HCT116 (cell line): ENCODE measurements around the gene CACNA1G. TPM values are rescaled to one million over a fixed set of nuclear protein-coding genes. Genes with fewer than 3 reads are reported as not detected.

Experiments
- ATAC-seq: fragments of 200-7000 bp; cut with Tn5 transposase; 2 replicates; pipeline ENCODE4 v1.9.1; 2020; ENCODE audit warnings: mild to moderate bottlenecking, moderate library complexity
- BruUV-seq: library from RNA; stranded (reverse); fragments of 400-500 nt; replicated peaks from 2 replicates; lab custom pipeline; 2021; lab: Mats Ljungman, UMichigan
- CTCF ChIA-PET: fragments of 300-600 bp; sonication (Branson Sonifier 250); formaldehyde crosslinking; loops from one replicate; lab custom pipeline; 2021; ENCODE audit warnings: antibody characterized with exemption; lab: Charles Lee
- POLR2A ChIA-PET: fragments of 300-600, 350-600 bp; sonication (Branson Sonifier 250); formaldehyde crosslinking; loops from one replicate; lab custom pipeline; 2021; ENCODE audit warnings: antibody characterized with exemption; lab: Charles Lee
- RAD21 ChIA-PET, 2 experiments: fragments of 300-600 bp; sonication (Branson Sonifier 250); formaldehyde crosslinking; loops; one replicate each; lab custom pipeline; 2023; ENCODE audit warnings: low total read pairs in 2 of 2; ENCODE audit not compliant: uncharacterized antibody in 2 of 2, unreplicated experiment in 2 of 2, low non-redundant PET in 1 of 2; lab: Charles Lee
- DNase-seq: peaks from one replicate; pipeline ENCODE4 v3.0.0-alpha.2; 2010; ENCODE audit warnings: low read depth, low spot score
- H2AFZ ChIP-seq: fragments of 200-600 bp; shearing (Covaris generic), sonication (generic); 2 replicates; pipeline ENCODE4 v1.6.1; 2017; ENCODE audit warnings: low read depth, mixed run types, mixed read lengths, antibody characterized with exemption, low read length; ENCODE audit not compliant: poor library complexity, severe bottlenecking
- H3K27ac ChIP-seq: 2 replicates; pipeline ENCODE4 v1.5.1; 2012; ENCODE audit warnings: low read depth, low read length
- H3K27me3 ChIP-seq: fragments of 200-600 bp; sonication (generic); 2 replicates; pipeline ENCODE4 v1.6.1; 2016; ENCODE audit warnings: mixed run types, low read length, mixed read lengths; ENCODE audit not compliant: insufficient read depth
- H3K36me3 ChIP-seq, 2 experiments: fragments of 200-500 bp in 1 of 2; fragments of 200-600 bp in 1 of 2; sonication (Bioruptor generic) in 1 of 2; sonication (generic) in 1 of 2; 2 replicates each; pipeline versions ENCODE4 v1.5.1 to v1.6.1; 2014 to 2016; ENCODE audit warnings: low read length in 2 of 2, inconsistent platforms in 1 of 2, mixed read lengths in 1 of 2, mixed run types in 1 of 2; ENCODE audit not compliant: insufficient read depth in 2 of 2, control insufficient read depth in 1 of 2
- H3K4me1 ChIP-seq, 2 experiments: fragments of 200-600 bp in 1 of 2; sonication (generic) in 1 of 2; 2 replicates each; pipeline versions ENCODE4 v1.5.1 to v1.6.1; 2012 to 2017; ENCODE audit warnings: low read length in 2 of 2, inconsistent platforms in 1 of 2, mild to moderate bottlenecking in 1 of 2, mixed read lengths in 1 of 2, mixed run types in 1 of 2, moderate library complexity in 1 of 2; ENCODE audit not compliant: insufficient read depth in 2 of 2, control insufficient read depth in 1 of 2
- H3K4me2 ChIP-seq: fragments of 200-600 bp; sonication (generic); 2 replicates; pipeline ENCODE4 v1.6.1; 2017; ENCODE audit warnings: mixed run types, low read length, mixed read lengths
- H3K4me3 ChIP-seq, 2 experiments: fragments of 200-600 bp in 1 of 2; sonication (generic) in 1 of 2; replicated peaks in 1 of 2; 2 replicates each; pipeline ENCODE4 v1.5.1; 2011 to 2016; ENCODE audit warnings: low read length in 2 of 2, control low read depth in 1 of 2, low read depth in 1 of 2, mild to moderate bottlenecking in 1 of 2, mixed read lengths in 1 of 2, mixed run types in 1 of 2
- H3K79me2 ChIP-seq: fragments of 200-600 bp; sonication (generic); 2 replicates; pipeline ENCODE4 v1.6.1; 2017; ENCODE audit warnings: mild to moderate bottlenecking, mixed run types, low read length, moderate library complexity, mixed read lengths; ENCODE audit not compliant: insufficient read depth
- H3K9ac ChIP-seq: fragments of 200-600 bp; sonication (generic); 2 replicates; pipeline ENCODE4 v1.6.1; 2016; ENCODE audit warnings: low read length, mixed read lengths
- H3K9me2 ChIP-seq: fragments of 200-600 bp; sonication (generic), shearing (Covaris generic); 2 replicates; pipeline ENCODE4 v1.6.1; 2017; ENCODE audit warnings: mixed run types, mild to moderate bottlenecking, moderate library complexity; ENCODE audit not compliant: insufficient read depth
- H3K9me3 ChIP-seq, 2 experiments: fragments of 200-500 bp in 1 of 2; fragments of 200-600 bp in 1 of 2; sonication (Bioruptor generic) in 1 of 2; sonication (generic) in 1 of 2; 2 replicates each; pipeline ENCODE4 v1.6.1; 2014 to 2017; ENCODE audit warnings: low read length in 2 of 2, mixed read lengths in 2 of 2, inconsistent platforms in 1 of 2, low read depth in 1 of 2, mild to moderate bottlenecking in 1 of 2, mixed run types in 1 of 2, moderate library complexity in 1 of 2; ENCODE audit not compliant: control insufficient read depth in 1 of 2, insufficient read depth in 1 of 2
- H4K20me1 ChIP-seq: fragments of 200-600 bp; sonication (generic), shearing (Covaris generic); 2 replicates; pipeline ENCODE4 v1.6.1; 2017; ENCODE audit warnings: mixed run types, mild to moderate bottlenecking, moderate library complexity; ENCODE audit not compliant: insufficient read depth
- CEBPB ChIP-seq: IDR thresholded peaks from 2 replicates; pipeline ENCODE4 v1.6.1; 2012; ENCODE audit warnings: low read depth
- EGR1 ChIP-seq: IDR thresholded peaks from 2 replicates; pipeline ENCODE4 v1.6.1; 2012; ENCODE audit warnings: low read depth
- ELF1 ChIP-seq: IDR thresholded peaks from 2 replicates; pipeline ENCODE4 v1.6.1; 2012; ENCODE audit warnings: low read depth, borderline replicate concordance
- EZH2 ChIP-seq: fragments of 200-600 bp; sonication (generic); IDR thresholded peaks from 2 replicates; pipeline ENCODE4 v1.6.1; 2017; ENCODE audit warnings: antibody characterized with exemption, mixed run types
- EZH2phosphoT487 ChIP-seq: fragments of 200-600 bp; IDR thresholded peaks from 2 replicates; pipeline ENCODE4 v1.6.1; 2018; ENCODE audit warnings: antibody characterized with exemption, borderline replicate concordance
- FOSL1 ChIP-seq: IDR thresholded peaks from 2 replicates; pipeline ENCODE4 v1.6.1; 2012; ENCODE audit warnings: low read depth
- JUND ChIP-seq: IDR thresholded peaks from 2 replicates; pipeline ENCODE4 v1.6.1; 2012
- MAX ChIP-seq: IDR thresholded peaks from 2 replicates; pipeline ENCODE4 v1.6.1; 2012
- POLR2A ChIP-seq: IDR thresholded peaks from 2 replicates; pipeline ENCODE4 v1.7.0; 2011; ENCODE audit warnings: borderline replicate concordance; ENCODE audit not compliant: insufficient read depth, insufficient read length; ENCODE audit errors: extremely low read depth
- POLR2AphosphoS5 ChIP-seq: IDR thresholded peaks from 2 replicates; pipeline ENCODE4 v1.6.1; 2011; ENCODE audit warnings: mild to moderate bottlenecking, low read depth, low read length, moderate library complexity
- REST ChIP-seq: IDR thresholded peaks from 2 replicates; pipeline ENCODE4 v1.6.1; 2012; ENCODE audit warnings: low read depth
- SRF ChIP-seq: IDR thresholded peaks from 2 replicates; pipeline ENCODE4 v1.6.1; 2012; ENCODE audit warnings: low read depth
- YY1 ChIP-seq: IDR thresholded peaks from 2 replicates; pipeline ENCODE4 v1.6.1; 2011; ENCODE audit warnings: low read length, low read depth, moderate library complexity, mild to moderate bottlenecking; ENCODE audit not compliant: insufficient replicate concordance; ENCODE audit errors: extremely low read depth
- ZFX ChIP-seq: fragments of 450-650 bp; IDR thresholded peaks from 2 replicates; pipeline ENCODE4 v1.6.1; 2017
- intact Hi-C: fragments of 100-400 bp; cut with micrococcal nuclease; formaldehyde crosslinking; loops from 2 replicates; pipeline ENCODE4 v1.10.0; 2022
- total RNA-seq: library from RNA; stranded (reverse); gene quantifications from one replicate; pipeline ENCODE4 v1.2.1, GENCODE V29; 2021; ENCODE audit not compliant: unreplicated experiment
- TF ChIP-seq, protein P1 (sequence below), 3 experiments: fragments of 200-600 bp in 1 of 3; sonication (generic) in 1 of 3; IDR thresholded peaks in 2 of 3; conservative IDR thresholded peaks in 1 of 3; 2 replicates each; pipeline ENCODE4 v1.5.1; 2012 to 2017; ENCODE audit warnings: low read depth in 2 of 3, low read length in 2 of 3, antibody characterized with exemption in 1 of 3, borderline replicate concordance in 1 of 3, control low read depth in 1 of 3, mild to moderate bottlenecking in 1 of 3, mixed read lengths in 1 of 3, mixed run types in 1 of 3, moderate library complexity in 1 of 3; ENCODE audit not compliant: insufficient read depth in 1 of 3
- TF ChIP-seq, protein P2 (sequence below): IDR thresholded peaks from 2 replicates; pipeline ENCODE4 v1.6.1; 2011; ENCODE audit warnings: mild to moderate bottlenecking, low read length, moderate library complexity; ENCODE audit not compliant: insufficient replicate concordance; ENCODE audit errors: extremely low read depth

The CACNA1G gene
- total RNA-seq, 1 experiment from 2014 or later, result 3.4 TPM

DNA sequence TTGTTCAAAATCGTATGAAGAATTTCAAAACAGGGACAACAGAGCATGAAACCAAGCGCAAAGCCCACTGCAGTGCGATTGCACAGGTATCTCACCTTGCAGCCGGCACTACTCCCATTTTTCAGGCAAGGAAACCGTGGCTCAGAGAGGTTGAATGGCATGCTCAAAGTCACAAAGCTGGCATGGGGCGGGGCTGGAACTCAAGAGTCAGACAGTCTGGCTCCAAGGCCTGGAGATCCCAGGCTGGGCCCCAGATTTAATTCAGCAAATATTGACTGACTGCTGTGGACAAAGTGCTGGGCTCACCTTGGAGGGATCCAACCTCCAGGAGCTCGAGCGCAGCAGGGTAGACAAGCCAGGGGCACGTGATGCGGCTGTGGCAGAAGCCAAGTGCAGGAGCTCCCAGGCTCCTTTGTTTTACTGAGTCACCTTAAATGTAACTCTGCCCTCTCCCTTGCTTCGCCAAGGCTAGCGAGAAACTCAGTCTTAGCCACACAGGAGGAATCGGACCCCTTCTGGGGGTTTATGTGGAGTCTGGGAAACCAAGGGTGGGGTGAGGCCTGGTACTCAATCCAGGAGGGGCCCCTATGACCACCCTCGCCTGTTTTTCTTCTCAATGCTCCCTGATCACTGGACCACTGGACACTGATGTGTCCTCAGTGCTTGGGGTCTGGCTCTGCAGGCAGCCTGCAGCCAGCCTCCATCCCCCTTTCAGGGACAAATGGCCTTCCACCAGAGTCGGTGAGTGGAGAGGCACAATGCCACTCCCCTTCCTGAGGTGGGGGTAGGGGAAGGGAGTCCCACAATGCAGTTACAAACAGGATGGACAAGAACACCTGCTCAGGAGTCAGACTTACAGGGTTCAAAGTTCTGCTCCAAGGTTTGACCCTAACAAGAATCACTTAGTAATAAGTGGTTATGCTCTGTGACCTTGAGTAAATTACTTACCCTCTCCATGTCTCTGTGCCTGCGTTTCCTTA is 17.4 kb upstream of the CACNA1G start:
- ATAC-seq (peak; percentile 31), DNase-seq (no peak)
- CTCF ChIA-PET, result interaction anchor here (0.9 to 2.1 kb wide), 13 partner anchors 8 to 343 kb away, joined by 3 to 11 read pairs (median 5); partner anchors contain the start of genes CACNA1G and EPN3
- H3K27ac ChIP-seq, result peak overlapping the region; percentile 71
- peaks cover 47 to 77% of the 10 kb centered on the region in 2 experiments for H3K4me1 ChIP-seq
- H3K9ac ChIP-seq, result peak overlapping the region; percentile 80
- RAD21 ChIA-PET, result interaction anchor here (0.7 to 0.9 kb wide), 2 partner anchors 60 to 83 kb away, joined by 3 to 4 read pairs; no protein-coding TSS in a partner anchor
- POLR2A ChIA-PET, result interaction anchor here (0.7 to 2.1 kb wide), 10 partner anchors 10 to 323 kb away, joined by 3 to 12 read pairs (median 4); partner anchors contain the start of genes LUC7L3, RSAD1 and TOB1
- no TSS peak for BruUV-seq
- H4K20me1 ChIP-seq, result no peaks in the 10 kb centered on the region
- no peak overlapping the region for H2AFZ ChIP-seq
- intact Hi-C loops, result loop anchor here (1.0 to 10.0 kb wide), 2 partner anchors 61 to 612 kb away; partner anchors contain the start of gene NME1
- peak overlapping the region; percentile 92 for H3K4me2 ChIP-seq
- H3K9me3 ChIP-seq, result no peaks in the 10 kb centered on the region
- no peaks in the 10 kb centered on the region; the same call in 1 of the 2 replicates for H3K79me2 ChIP-seq
- TF ChIP-seq YY1 (no peak), SRF (no peak), MAX (no peak), EGR1 (no peak), ELF1 (no peak), FOSL1 (no peak), REST (no peak), POLR2A (no peak), EZH2phosphoT487 (no peak), CEBPB (no peak), JUND (no peak), ZFX (no peak), EZH2 (no peak), POLR2AphosphoS5 (no peak; the same call in none of the 2 replicates)
- TF ChIP-seq, protein P1, sequence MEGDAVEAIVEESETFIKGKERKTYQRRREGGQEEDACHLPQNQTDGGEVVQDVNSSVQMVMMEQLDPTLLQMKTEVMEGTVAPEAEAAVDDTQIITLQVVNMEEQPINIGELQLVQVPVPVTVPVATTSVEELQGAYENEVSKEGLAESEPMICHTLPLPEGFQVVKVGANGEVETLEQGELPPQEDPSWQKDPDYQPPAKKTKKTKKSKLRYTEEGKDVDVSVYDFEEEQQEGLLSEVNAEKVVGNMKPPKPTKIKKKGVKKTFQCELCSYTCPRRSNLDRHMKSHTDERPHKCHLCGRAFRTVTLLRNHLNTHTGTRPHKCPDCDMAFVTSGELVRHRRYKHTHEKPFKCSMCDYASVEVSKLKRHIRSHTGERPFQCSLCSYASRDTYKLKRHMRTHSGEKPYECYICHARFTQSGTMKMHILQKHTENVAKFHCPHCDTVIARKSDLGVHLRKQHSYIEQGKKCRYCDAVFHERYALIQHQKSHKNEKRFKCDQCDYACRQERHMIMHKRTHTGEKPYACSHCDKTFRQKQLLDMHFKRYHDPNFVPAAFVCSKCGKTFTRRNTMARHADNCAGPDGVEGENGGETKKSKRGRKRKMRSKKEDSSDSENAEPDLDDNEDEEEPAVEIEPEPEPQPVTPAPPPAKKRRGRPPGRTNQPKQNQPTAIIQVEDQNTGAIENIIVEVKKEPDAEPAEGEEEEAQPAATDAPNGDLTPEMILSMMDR (IDR thresholded peaks at IDR 0.05 in 2 of 3, conservative IDR thresholded peaks at IDR 0.05 in 1 of 3; ENCODE audit: borderline replicate concordance in 1 of 3, insufficient read depth in 1 of 3, low read depth in 2 of 3, low read length in 2 of 3), result no peak
- TF ChIP-seq, protein P2, sequence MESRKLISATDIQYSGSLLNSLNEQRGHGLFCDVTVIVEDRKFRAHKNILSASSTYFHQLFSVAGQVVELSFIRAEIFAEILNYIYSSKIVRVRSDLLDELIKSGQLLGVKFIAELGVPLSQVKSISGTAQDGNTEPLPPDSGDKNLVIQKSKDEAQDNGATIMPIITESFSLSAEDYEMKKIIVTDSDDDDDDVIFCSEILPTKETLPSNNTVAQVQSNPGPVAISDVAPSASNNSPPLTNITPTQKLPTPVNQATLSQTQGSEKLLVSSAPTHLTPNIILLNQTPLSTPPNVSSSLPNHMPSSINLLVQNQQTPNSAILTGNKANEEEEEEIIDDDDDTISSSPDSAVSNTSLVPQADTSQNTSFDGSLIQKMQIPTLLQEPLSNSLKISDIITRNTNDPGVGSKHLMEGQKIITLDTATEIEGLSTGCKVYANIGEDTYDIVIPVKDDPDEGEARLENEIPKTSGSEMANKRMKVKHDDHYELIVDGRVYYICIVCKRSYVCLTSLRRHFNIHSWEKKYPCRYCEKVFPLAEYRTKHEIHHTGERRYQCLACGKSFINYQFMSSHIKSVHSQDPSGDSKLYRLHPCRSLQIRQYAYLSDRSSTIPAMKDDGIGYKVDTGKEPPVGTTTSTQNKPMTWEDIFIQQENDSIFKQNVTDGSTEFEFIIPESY, result no peak
- H3K36me3 ChIP-seq, result no peaks in the 10 kb centered on the region
- H3K27me3 ChIP-seq, result no peaks in the 10 kb centered on the region
- H3K4me3 ChIP-seq, result peak overlapping the region; percentile 68
- H3K9me2 ChIP-seq, result no peaks in the 10 kb centered on the region
